Breast epithelium (tissue), 3 donors: ENCODE data around the gene FLVCR2.

Experiments used
- CTCF ChIP-seq, 3 donors: fragments of 450-650 bp; IDR thresholded peaks; one replicate each; pipeline ENCODE4 v1.5.1; 2016 to 2017; ENCODE audit warnings: antibody characterized with exemption in 3 of 3, mild to moderate bottlenecking in 3 of 3, moderate library complexity in 3 of 3
- POLR2AphosphoS5 ChIP-seq, 3 donors: sonication (generic); formaldehyde crosslinking; IDR thresholded peaks; one replicate each; pipeline ENCODE4 v1.6.1; 2017; ENCODE audit warnings: antibody characterized with exemption in 3 of 3

GRCh38 chr14:75660630-75661498 is 82.4 kb downstream of the FLVCR2 start, which contains the start of the genes ERG28 and TTLL5:
- TF ChIP-seq CTCF (IDR thresholded peaks at IDR 0.05) (no peak), POLR2AphosphoS5 (IDR thresholded peaks at IDR 0.05) (peak; percentile 19 to 68 (median 52))
